Fibroblast of the aortic adventitia (primary cell): ENCODE measurements around the gene NOSIP. TPM values are rescaled to one million over a fixed set of nuclear protein-coding genes. Genes with fewer than 3 reads are reported as not detected.

Experiments used
- DNase-seq: peaks from one replicate; pipeline ENCODE4 v3.0.0-alpha.2; 2010; ENCODE audit warnings: low read depth
- H3K4me3 ChIP-seq: 2 replicates; pipeline ENCODE4 v1.5.1; 2011; ENCODE audit warnings: low read depth, mild to moderate bottlenecking, control low read depth, low read length, moderate library complexity
- CTCF ChIP-seq: IDR thresholded peaks from 2 replicates; pipeline ENCODE4 v1.5.1; 2011; ENCODE audit warnings: mild to moderate bottlenecking, low read length, control low read depth, inconsistent platforms; ENCODE audit not compliant: insufficient read depth
- small RNA-seq: library from RNA; depleted of rRNA; stranded (forward); fragments of <200 nt; gene quantifications from one replicate; pipeline ENCODE3, GENCODE V24; 2012
- total RNA-seq: library from RNA; depleted of rRNA; stranded (reverse); fragments of >200 nt; gene quantifications from 2 replicates; pipeline ENCODE4 v1.2.3, GENCODE V29; 2012; ENCODE audit warnings: low replicate concordance

NOSIP gene
- total RNA-seq, 1 donor: 46.9 TPM

- H3K4me3 ChIP-seq: peak overlapping the region; percentile 69
- no peak for TF ChIP-seq CTCF
- no peak for DNase-seq
These were observed 67.2 kb downstream of the NOSIP start for GRCh38 chr19:49512970-49513745.

- H3K4me3 ChIP-seq: no peak overlapping the region
- no peak for TF ChIP-seq CTCF
- DNase-seq: no peak
These were observed 72.4 kb downstream of the NOSIP start for GRCh38 chr19:49507803-49508494.

DNA sequence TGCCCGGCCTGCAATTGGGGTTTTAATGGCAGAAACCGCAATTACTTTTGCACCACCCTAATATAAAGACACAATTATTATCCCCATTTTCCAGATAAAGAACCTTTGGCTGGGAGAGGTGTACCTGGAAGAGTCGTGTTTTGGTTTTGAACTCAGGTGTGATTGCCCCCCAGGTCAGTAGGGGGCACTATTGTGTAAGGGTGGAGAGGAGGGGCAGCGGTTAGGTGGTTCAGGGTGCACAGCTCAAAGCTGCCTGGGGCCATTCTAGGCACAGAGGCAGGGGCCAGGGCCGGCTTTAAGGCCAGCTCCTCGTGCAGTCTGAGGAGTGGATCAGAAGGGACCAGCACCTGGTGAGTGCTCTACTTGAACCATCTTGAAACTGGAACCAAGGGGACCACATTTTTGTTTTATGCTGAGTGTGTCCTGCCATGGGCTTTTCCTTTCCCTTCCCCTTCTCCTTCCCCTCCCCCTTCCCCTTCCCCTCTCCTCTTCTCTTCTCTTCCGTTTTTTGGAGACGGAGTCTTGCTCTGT, 73.7 kb downstream of the NOSIP start:
- TF ChIP-seq CTCF: peak; percentile 80
- H3K4me3 ChIP-seq: no peak overlapping the region
- DNase-seq: peak; percentile 47

Small RNA genes within 50 kb of the gene (small RNA-seq; reads per million reads assigned to genes)
- not detected for gene RF00019

Other genes with a start within 250 kb of the NOSIP start
- gene CD37, start 245.2 kb downstream of the NOSIP start, total RNA-seq: not detected in 2 replicates
- 19.2 and 22.3 TPM in 2 replicates for gene TEAD2, start 218.1 kb downstream of the NOSIP start, total RNA-seq
- 0.18 TPM in 1 of 2 replicates, not detected in the other for gene DKKL1, start 216.7 kb downstream of the NOSIP start, total RNA-seq
- not detected in 2 replicates for gene KASH5, start 192.3 kb downstream of the NOSIP start, total RNA-seq
- gene PTH2, start 157.1 kb downstream of the NOSIP start, total RNA-seq: not detected in 2 replicates
- not detected in 2 replicates for gene GFY, start 155.2 kb downstream of the NOSIP start, total RNA-seq
- gene SLC17A7, start 139.0 kb downstream of the NOSIP start, total RNA-seq: 0.49 TPM in 1 of 2 replicates, not detected in the other
- gene PIH1D1, start 128.7 kb downstream of the NOSIP start, total RNA-seq: 80.6 and 151 TPM in 2 replicates
- gene ALDH16A1, start 127.3 kb downstream of the NOSIP start, total RNA-seq: 25.0 and 29.6 TPM in 2 replicates
- gene FLT3LG, start 106.3 kb downstream of the NOSIP start, total RNA-seq: 3.7 and 5.4 TPM in 2 replicates
- gene RPL13A, start 92.9 kb downstream of the NOSIP start, total RNA-seq: 2,039 and 2,642 TPM in 2 replicates
- 2,258 and 4,425 TPM in 2 replicates for gene RPS11, start 84.1 kb downstream of the NOSIP start, total RNA-seq
- gene FCGRT, start 67.9 kb downstream of the NOSIP start, total RNA-seq: 73.8 and 132 TPM in 2 replicates
- gene RCN3, start 52.6 kb downstream of the NOSIP start, total RNA-seq: 121 and 181 TPM in 2 replicates
- gene PRRG2, start 760 bp upstream of the NOSIP start, total RNA-seq: 0.27 and 0.57 TPM in 2 replicates
- gene PRR12, start 10.6 kb upstream of the NOSIP start, total RNA-seq: 3.2 and 3.7 TPM in 2 replicates
- 13.7 and 52.4 TPM in 2 replicates for gene RRAS, start 59.6 kb upstream of the NOSIP start, total RNA-seq
- gene SCAF1, start 61.7 kb upstream of the NOSIP start, total RNA-seq: 16.9 and 41.1 TPM in 2 replicates
- 33.3 and 106 TPM in 2 replicates for gene IRF3, start 85.3 kb upstream of the NOSIP start, total RNA-seq
- 3.9 and 6.1 TPM in 2 replicates for gene BCL2L12, start 85.4 kb upstream of the NOSIP start, total RNA-seq
- gene PRMT1, start 96.7 kb upstream of the NOSIP start, total RNA-seq: 32.5 and 164 TPM in 2 replicates
- gene ADM5, start 109.0 kb upstream of the NOSIP start, total RNA-seq: 0.33 and 0.63 TPM in 2 replicates
- gene CPT1C, start 110.6 kb upstream of the NOSIP start, total RNA-seq: 23.4 and 39.4 TPM in 2 replicates
- 0.57 and 1.4 TPM in 2 replicates for gene TSKS, start 182.8 kb upstream of the NOSIP start, total RNA-seq
- 85.6 and 115 TPM in 2 replicates for gene AP2A1, start 186.4 kb upstream of the NOSIP start, total RNA-seq
- gene FUZ, start 232.7 kb upstream of the NOSIP start, total RNA-seq: 23.5 and 27.5 TPM in 2 replicates
- 19.4 and 21.7 TPM in 2 replicates for gene MED25, start 237.7 kb upstream of the NOSIP start, total RNA-seq